OCI-LY3 (cell line): Measurements from ENCODE around the gene ZSCAN31.

Experiments
- H2AFZ ChIP-seq: fragments of 200-600, 300-600 bp; shearing (Covaris generic); 2 replicates; pipeline ENCODE4 v1.6.0; 2014; ENCODE audit warnings: antibody characterized with exemption, low read depth, low read length
- H3K27ac ChIP-seq: fragments of 200-600, 300-600 bp; sonication (generic); 2 replicates; pipeline ENCODE4 v1.5.1; 2014; ENCODE audit warnings: mild to moderate bottlenecking, low read length, moderate library complexity, mixed read lengths
- H3K27me3 ChIP-seq: fragments of 200-600, 300-600 bp; sonication (generic); 2 replicates; pipeline ENCODE4 v1.6.1; 2014; ENCODE audit warnings: low read depth, low read length, mixed read lengths
- H3K36me3 ChIP-seq: fragments of 200-600, 300-600 bp; sonication (generic); replicated peaks from 2 replicates; pipeline ENCODE3; 2014; ENCODE audit warnings: low read depth, low read length, mixed read lengths
- H3K4me1 ChIP-seq: fragments of 300-600, 200-600 bp; sonication (generic); 2 replicates; pipeline ENCODE4 v1.6.1; 2014; ENCODE audit warnings: low read length, mixed read lengths
- H3K4me2 ChIP-seq: fragments of 200-600, 300-600 bp; sonication (generic); 2 replicates; pipeline ENCODE4 v1.6.1; 2014; ENCODE audit warnings: low read length, mixed read lengths
- H3K4me3 ChIP-seq: fragments of 300-600, 200-600 bp; sonication (generic); 2 replicates; pipeline ENCODE4 v1.5.1; 2014; ENCODE audit warnings: antibody characterized with exemption, mild to moderate bottlenecking, low read length, moderate library complexity
- H3K79me2 ChIP-seq: fragments of 300-600, 200-600 bp; shearing (Covaris generic); 2 replicates; pipeline ENCODE4 v1.6.1; 2014; ENCODE audit warnings: mild to moderate bottlenecking, low read length, mixed read lengths
- H3K9ac ChIP-seq: fragments of 300-600, 200-600 bp; shearing (Covaris generic); 2 replicates; pipeline ENCODE4 v1.6.0; 2014; ENCODE audit warnings: mild to moderate bottlenecking, low read length, moderate library complexity
- H3K9me3 ChIP-seq: fragments of 200-600, 300-600 bp; shearing (Covaris generic); 2 replicates; pipeline ENCODE4 v1.6.1; 2014; ENCODE audit warnings: low read length, mixed read lengths; ENCODE audit not compliant: insufficient read depth
- H4K20me1 ChIP-seq: fragments of 200-600, 300-600 bp; sonication (generic); 2 replicates; pipeline ENCODE4 v1.6.1; 2016; ENCODE audit warnings: low read length, mixed read lengths; ENCODE audit not compliant: insufficient read depth
- CTCF ChIP-seq: fragments of 200-600, 300-600 bp; sonication (generic); IDR thresholded peaks from 2 replicates; pipeline ENCODE4 v1.5.1; 2014; ENCODE audit warnings: antibody characterized with exemption, low read length, low read depth
- EZH2phosphoT487 ChIP-seq: fragments of 200-600 bp; shearing (Covaris generic); IDR thresholded peaks from 2 replicates; pipeline ENCODE4 v1.6.1; 2018; ENCODE audit warnings: antibody characterized with exemption, mixed run types, low read depth

ZSCAN31 gene

GRCh38 chr6:28355743-28356665 lies 20.1 kb upstream of the ZSCAN31 start:
- Histone ChIP-seq H3K4me3 (peak overlapping the region; percentile 85), H3K9ac (peak overlapping the region; percentile 48; the same call in 1 of the 2 replicates), H2AFZ (0 out of 2 replicates have a peak overlapping the region, but pooled peaks have one; percentile 21), H3K9me3 (no peaks in the 10 kb centered on the region), H3K27ac (no peak overlapping the region), H3K4me1 (peaks cover 8% of the 10 kb centered on the region), H4K20me1 (no peaks in the 10 kb centered on the region), H3K79me2 (peaks cover 5% of the 10 kb centered on the region), H3K27me3 (no peaks in the 10 kb centered on the region), H3K36me3 (peaks cover 6% of the 10 kb centered on the region), H3K4me2 (peak overlapping the region; percentile 96)
- TF ChIP-seq EZH2phosphoT487 (no peak), CTCF (peak; percentile 61)

- no peaks in the 10 kb centered on the region for H4K20me1 ChIP-seq
- no peak overlapping the region for H3K4me2 ChIP-seq
- no peak overlapping the region for H3K9ac ChIP-seq
- no peaks in the 10 kb centered on the region for H3K9me3 ChIP-seq
- TF ChIP-seq EZH2phosphoT487 (no peak), CTCF (no peak)
- H2AFZ ChIP-seq, result no peak overlapping the region
- peaks cover 13% of the 10 kb centered on the region for H3K4me1 ChIP-seq
- H3K27ac ChIP-seq, result no peak overlapping the region
- peaks cover 6% of the 10 kb centered on the region for H3K36me3 ChIP-seq
- peaks cover 16% of the 10 kb centered on the region for H3K79me2 ChIP-seq
- H3K27me3 ChIP-seq, result no peaks in the 10 kb centered on the region
- H3K4me3 ChIP-seq, result no peak overlapping the region
Measured at GRCh38 chr6:28354688-28355554, 19.0 kb upstream of the ZSCAN31 start.

GRCh38 chr6:28353981-28354676 lies 18.2 kb upstream of the ZSCAN31 start:
- H3K9me3 ChIP-seq, result no peaks in the 10 kb centered on the region
- no peak overlapping the region for H2AFZ ChIP-seq
- no peak overlapping the region for H3K27ac ChIP-seq
- H3K4me3 ChIP-seq, result no peak overlapping the region
- no peaks in the 10 kb centered on the region for H4K20me1 ChIP-seq
- no peak overlapping the region for H3K4me2 ChIP-seq
- peaks cover 6% of the 10 kb centered on the region for H3K36me3 ChIP-seq
- H3K27me3 ChIP-seq, result no peaks in the 10 kb centered on the region
- no peak overlapping the region for H3K9ac ChIP-seq
- H3K4me1 ChIP-seq, result peaks cover 13% of the 10 kb centered on the region
- peaks cover 17% of the 10 kb centered on the region for H3K79me2 ChIP-seq
- TF ChIP-seq CTCF (no peak), EZH2phosphoT487 (no peak)
